Adrenal gland (tissue), 5 donors: ENCODE data around the gene TNRC6C.

Source experiments
- POLR2A ChIP-seq, 2 donors: fragments of 450-650 bp; IDR thresholded peaks; one replicate each; pipeline ENCODE4 v1.6.1; 2017; ENCODE audit warnings: antibody characterized with exemption in 2 of 2, mild to moderate bottlenecking in 2 of 2, moderate library complexity in 1 of 2
- TF ChIP-seq, protein P1 (sequence below), 6 experiments: fragments of 450-650 bp in 4 of 6; fragments of 200-600 bp in 2 of 6; sonication (generic) in 1 of 6; IDR thresholded peaks; 1 replicate in 5 of 6; 2 replicates in 1 of 6; pipeline versions ENCODE4 v1.5.1 to v1.8.0; 2016 to 2021; ENCODE audit warnings: antibody characterized with exemption in 6 of 6, mild to moderate bottlenecking in 2 of 6, moderate library complexity in 1 of 6
- donor health status: DM: no; HTN: no; CAD: no.

GRCh38 chr17:78125138-78125913 is 166.8 kb downstream of the TNRC6C start:
- TF ChIP-seq, protein P1, sequence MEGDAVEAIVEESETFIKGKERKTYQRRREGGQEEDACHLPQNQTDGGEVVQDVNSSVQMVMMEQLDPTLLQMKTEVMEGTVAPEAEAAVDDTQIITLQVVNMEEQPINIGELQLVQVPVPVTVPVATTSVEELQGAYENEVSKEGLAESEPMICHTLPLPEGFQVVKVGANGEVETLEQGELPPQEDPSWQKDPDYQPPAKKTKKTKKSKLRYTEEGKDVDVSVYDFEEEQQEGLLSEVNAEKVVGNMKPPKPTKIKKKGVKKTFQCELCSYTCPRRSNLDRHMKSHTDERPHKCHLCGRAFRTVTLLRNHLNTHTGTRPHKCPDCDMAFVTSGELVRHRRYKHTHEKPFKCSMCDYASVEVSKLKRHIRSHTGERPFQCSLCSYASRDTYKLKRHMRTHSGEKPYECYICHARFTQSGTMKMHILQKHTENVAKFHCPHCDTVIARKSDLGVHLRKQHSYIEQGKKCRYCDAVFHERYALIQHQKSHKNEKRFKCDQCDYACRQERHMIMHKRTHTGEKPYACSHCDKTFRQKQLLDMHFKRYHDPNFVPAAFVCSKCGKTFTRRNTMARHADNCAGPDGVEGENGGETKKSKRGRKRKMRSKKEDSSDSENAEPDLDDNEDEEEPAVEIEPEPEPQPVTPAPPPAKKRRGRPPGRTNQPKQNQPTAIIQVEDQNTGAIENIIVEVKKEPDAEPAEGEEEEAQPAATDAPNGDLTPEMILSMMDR (IDR thresholded peaks at IDR 0.05): no peak
- no peak for TF ChIP-seq POLR2A (IDR thresholded peaks at IDR 0.05)
